Chondrocyte (in vitro differentiated cells): ENCODE results near the gene PAM16. TPM values are rescaled to one million over a fixed set of nuclear protein-coding genes. Genes with fewer than 3 reads are reported as not detected.
A peak's percentile ranks its signal among the peaks of the same experiment; 100 is the strongest.

Experiments
- DNase-seq: peaks from one replicate; pipeline ENCODE4 v3.0.0; 2021; ENCODE audit warnings: mixed read lengths, low spot score
- H3K27ac Mint-ChIP-seq: one replicate; pipeline ENCODE4 v1.8.0; 2021; ENCODE audit warnings: mild to moderate bottlenecking, moderate library complexity, mixed read lengths; ENCODE audit not compliant: unreplicated experiment
- H3K27me3 Mint-ChIP-seq: 2 replicates; pipeline ENCODE4 v1.8.0; 2021; ENCODE audit warnings: low read depth, mixed read lengths
- H3K36me3 Mint-ChIP-seq: 2 replicates; pipeline ENCODE4 v1.8.0; 2021; ENCODE audit warnings: low read depth, mixed read lengths
- H3K4me1 Mint-ChIP-seq: 2 replicates; pipeline ENCODE4 v1.8.0; 2021; ENCODE audit warnings: low read depth, mild to moderate bottlenecking, mixed read lengths
- H3K4me3 Mint-ChIP-seq: one replicate; pipeline ENCODE4 v1.8.0; 2021; ENCODE audit warnings: mild to moderate bottlenecking, moderate library complexity, mixed read lengths; ENCODE audit not compliant: unreplicated experiment
- H3K9me3 Mint-ChIP-seq: 2 replicates; pipeline ENCODE4 v1.8.0; 2021; ENCODE audit warnings: low read depth, mixed read lengths
- CTCF ChIP-seq: fragments of 200-600 bp; sonication (generic); IDR thresholded peaks from 2 replicates; pipeline ENCODE4 v1.5.0; 2021; ENCODE audit warnings: antibody characterized with exemption, mild to moderate bottlenecking, moderate library complexity
- total RNA-seq: library from RNA; stranded (reverse); gene quantifications from 3 replicates; pipeline ENCODE4 v1.2.1, GENCODE V29; 2021

The PAM16 gene
- total RNA-seq, 1 donor from 2014 or later, result 24.4 TPM

DNA sequence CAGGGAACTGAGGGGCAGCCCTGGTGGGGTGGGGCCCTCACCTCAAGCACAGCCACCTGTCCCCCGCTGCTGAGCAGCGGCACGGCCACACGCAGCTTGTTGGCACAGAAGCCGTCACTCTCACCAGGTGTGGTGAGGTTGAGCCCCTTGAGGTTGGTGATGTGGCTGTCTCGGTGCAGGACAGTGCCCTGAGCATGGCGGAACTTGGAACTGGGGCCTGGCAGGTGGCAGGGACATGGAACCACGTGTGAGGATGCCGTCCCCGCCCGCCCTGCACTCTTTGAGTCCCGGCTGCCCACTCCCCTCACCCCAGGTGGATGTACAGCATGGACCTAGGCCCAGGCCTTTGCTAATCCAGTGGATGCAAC, 10.8 kb upstream of the PAM16 start:
- peaks cover 1% of the 10 kb centered on the region for H3K36me3 Mint-ChIP-seq
- no peak overlapping the region for H3K4me3 Mint-ChIP-seq
- H3K27me3 Mint-ChIP-seq, result no peaks in the 10 kb centered on the region
- no peaks in the 10 kb centered on the region for H3K9me3 Mint-ChIP-seq
- TF ChIP-seq CTCF, result no peak
- no peak for DNase-seq
- no peaks in the 10 kb centered on the region for H3K4me1 Mint-ChIP-seq
- H3K27ac Mint-ChIP-seq, result no peak overlapping the region

- no peak for DNase-seq
- peaks cover 1% of the 10 kb centered on the region for H3K36me3 Mint-ChIP-seq
- no peaks in the 10 kb centered on the region for H3K4me1 Mint-ChIP-seq
- H3K27me3 Mint-ChIP-seq, result no peaks in the 10 kb centered on the region
- no peak overlapping the region for H3K27ac Mint-ChIP-seq
- no peak for TF ChIP-seq CTCF
- no peaks in the 10 kb centered on the region for H3K9me3 Mint-ChIP-seq
- H3K4me3 Mint-ChIP-seq, result no peak overlapping the region
Measured at GRCh38 chr16:4361033-4361943, 10.2 kb upstream of the PAM16 start.

DNA sequence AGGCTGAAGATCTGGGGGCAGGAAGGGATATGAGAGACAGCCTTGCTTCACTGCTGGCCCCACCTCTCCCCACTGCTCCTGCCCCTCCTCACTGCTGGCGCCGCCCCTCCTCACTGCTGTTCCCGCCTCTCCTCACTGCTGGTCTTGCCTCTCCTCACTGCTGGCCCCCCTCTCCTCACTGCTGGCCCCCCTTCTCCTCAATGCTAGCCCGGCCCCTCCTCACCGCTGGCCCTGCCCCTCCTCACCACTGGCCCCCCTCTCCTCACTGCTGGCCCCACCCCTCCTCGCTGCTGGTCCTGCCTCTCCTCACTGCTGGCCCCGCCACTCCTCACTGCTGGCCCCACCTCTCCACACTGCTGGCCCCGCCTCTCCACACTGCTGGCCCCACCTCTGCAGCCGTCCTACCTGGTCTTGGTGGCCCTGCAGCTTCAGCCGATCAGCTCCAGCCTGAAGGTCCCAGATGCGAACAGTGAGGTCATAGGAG, 9.5 kb upstream of the PAM16 start:
- H3K27ac Mint-ChIP-seq, result no peak overlapping the region
- peaks cover 1% of the 10 kb centered on the region for H3K36me3 Mint-ChIP-seq
- H3K9me3 Mint-ChIP-seq, result no peaks in the 10 kb centered on the region
- H3K4me3 Mint-ChIP-seq, result no peak overlapping the region
- TF ChIP-seq CTCF, result no peak
- no peaks in the 10 kb centered on the region for H3K4me1 Mint-ChIP-seq
- H3K27me3 Mint-ChIP-seq, result no peaks in the 10 kb centered on the region
- DNase-seq, result no peak

DNA sequence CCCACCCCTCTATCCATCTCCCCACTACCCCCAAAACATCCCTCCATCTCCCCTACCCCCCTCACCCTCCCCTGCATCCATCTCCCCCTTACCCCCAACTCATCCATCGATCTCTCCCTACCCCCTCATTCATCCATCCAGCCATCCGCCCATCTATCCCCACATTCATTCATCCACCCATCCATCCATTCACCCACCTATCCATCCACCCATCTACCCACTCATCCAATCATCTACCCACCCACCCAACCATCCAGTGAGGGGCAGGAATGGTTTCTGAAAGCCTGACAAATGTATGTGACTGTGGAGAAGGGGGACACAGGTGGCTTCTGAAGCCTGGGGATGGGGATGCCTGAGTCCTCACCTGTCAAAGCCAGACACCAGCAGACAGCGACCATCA, 8.8 kb upstream of the PAM16 start:
- Mint-ChIP-seq H3K36me3 (peaks cover 1% of the 10 kb centered on the region), H3K9me3 (no peaks in the 10 kb centered on the region), H3K4me1 (no peaks in the 10 kb centered on the region), H3K4me3 (no peak overlapping the region), H3K27me3 (no peaks in the 10 kb centered on the region), H3K27ac (no peak overlapping the region)
- DNase-seq, result no peak
- TF ChIP-seq CTCF, result no peak

DNA sequence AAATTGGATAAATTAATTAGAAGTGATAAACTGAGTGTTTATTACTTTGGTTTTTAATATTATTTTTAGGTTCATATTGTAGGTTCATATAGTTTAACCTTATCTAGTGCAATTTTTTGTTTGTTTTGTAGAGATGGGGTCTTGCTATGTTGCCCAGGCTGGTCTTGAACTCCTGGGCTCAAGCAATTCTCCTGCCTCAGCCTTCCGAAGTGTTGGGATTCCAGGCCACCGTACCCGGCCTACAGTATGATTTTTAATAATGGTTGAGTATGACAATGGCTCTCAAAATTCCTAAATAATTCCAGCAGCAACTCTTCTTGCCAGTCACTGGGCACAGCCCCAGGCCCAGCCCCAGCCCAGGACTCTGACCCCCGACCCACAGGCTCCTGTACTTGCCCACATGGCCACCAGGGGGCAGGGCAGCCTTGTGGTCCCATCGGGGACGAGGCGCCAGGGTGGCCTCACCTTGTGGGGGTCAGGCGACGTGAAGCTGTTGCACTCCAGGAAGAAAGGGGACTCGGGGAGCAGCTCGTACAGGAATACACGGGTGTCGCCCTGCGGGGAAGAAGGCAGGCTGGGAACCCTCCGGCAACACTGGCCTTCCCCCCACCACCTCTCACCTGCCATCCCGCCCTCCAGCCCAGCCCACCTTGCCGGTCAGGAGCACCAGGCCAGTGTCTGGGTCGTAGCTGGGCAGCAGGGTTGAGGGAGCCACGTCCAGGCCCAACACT, 7.9 kb upstream of the PAM16 start:
- Mint-ChIP-seq H3K27me3 (no peaks in the 10 kb centered on the region), H3K4me3 (no peak overlapping the region), H3K27ac (no peak overlapping the region), H3K36me3 (peaks cover under 1% of the 10 kb centered on the region), H3K9me3 (no peaks in the 10 kb centered on the region), H3K4me1 (no peaks in the 10 kb centered on the region)
- TF ChIP-seq CTCF, result peak; percentile 99
- no peak for DNase-seq
